Peyer's patch (tissue), 4 donors: ENCODE results near the gene SYT14.

Experiments used
- CTCF ChIP-seq, 6 experiments: fragments of 450-650 bp in 4 of 6; fragments of 200-600 bp in 2 of 6; sonication (generic) in 1 of 6; IDR thresholded peaks; one replicate each; pipeline ENCODE4 v1.5.1; 2017 to 2019; ENCODE audit warnings: antibody characterized with exemption in 6 of 6, mild to moderate bottlenecking in 3 of 6, moderate library complexity in 1 of 6
- POLR2A ChIP-seq, 2 donors: fragments of 450-650 bp; IDR thresholded peaks; one replicate each; pipeline ENCODE4 v1.5.1; 2017; ENCODE audit warnings: antibody characterized with exemption in 2 of 2, mild to moderate bottlenecking in 2 of 2, moderate library complexity in 2 of 2

GRCh38 chr1:209965996-209966395 is 28.0 kb downstream of the SYT14 start:
- TF ChIP-seq CTCF (IDR thresholded peaks at IDR 0.05) (no peak), POLR2A (IDR thresholded peaks at IDR 0.05) (no peak)
